Measurements from ENCODE around the gene GLT1D1.

GRCh38 chr12:128973883-128974681, 120.8 kb downstream of the GLT1D1 start:
- no peak for TF ChIP-seq CTCF (conservative IDR thresholded peaks at IDR 0.05; ENCODE audit: low read length)
- no peak for TF ChIP-seq EZH2phosphoT487 (IDR thresholded peaks at IDR 0.05; ENCODE audit: borderline replicate concordance, low read depth, low read length)
